HEK293T (cell line): Measurements from ENCODE around the gene RYR1.
"Not testable (repeated sequence)": the region's sequence is repeated elsewhere in the genome, so short reads cannot be mapped to it uniquely, and the experiment has no call there.

Experiments
- CTCF ChIA-PET: fragments of 350-600 bp; formaldehyde crosslinking; extraction: SDS; loops from one replicate; lab custom pipeline; 2021; ENCODE audit warnings: antibody characterized with exemption, inconsistent platforms; lab: Yijun Ruan, JAX
- POLR2A ChIA-PET: fragments of 350-600 bp; formaldehyde crosslinking; extraction: SDS; loops from one replicate; lab custom pipeline; 2020; ENCODE audit warnings: antibody characterized with exemption, inconsistent platforms; lab: Yijun Ruan, JAX
- DNase-seq: peaks from one replicate; pipeline ENCODE4 v3.0.0; 2012; ENCODE audit warnings: mixed read lengths; ENCODE audit errors: extremely low spot score
- ARNT ChIP-seq: fragments of 450-650 bp; IDR thresholded peaks from 2 replicates; pipeline ENCODE4 v1.6.1; 2017; ENCODE audit warnings: mild to moderate bottlenecking
- BHLHE40 ChIP-seq: fragments of 450-650 bp; IDR thresholded peaks from 2 replicates; pipeline ENCODE4 v1.6.1; 2016; ENCODE audit warnings: mild to moderate bottlenecking, moderate library complexity, borderline replicate concordance
- CTBP1 ChIP-seq: fragments of 450-650 bp; IDR thresholded peaks from 2 replicates; pipeline ENCODE4 v1.6.1; 2016; ENCODE audit warnings: borderline replicate concordance
- ELF4 ChIP-seq: fragments of 450-650 bp; IDR thresholded peaks from 2 replicates; pipeline ENCODE4 v1.6.1; 2017; ENCODE audit warnings: antibody characterized with exemption
- FOXA1 ChIP-seq: fragments of 450-650 bp; IDR thresholded peaks from 2 replicates; pipeline ENCODE4 v1.6.1; 2016; ENCODE audit warnings: mild to moderate bottlenecking
- FOXK2 ChIP-seq: fragments of 450-650 bp; IDR thresholded peaks from 2 replicates; pipeline ENCODE4 v1.6.1; 2016; ENCODE audit warnings: mild to moderate bottlenecking
- FOXM1 ChIP-seq: fragments of 450-650 bp; IDR thresholded peaks from 2 replicates; pipeline ENCODE4 v1.6.1; 2017; ENCODE audit warnings: mild to moderate bottlenecking, borderline replicate concordance
- HDGF ChIP-seq: fragments of 450-650 bp; IDR thresholded peaks from 2 replicates; pipeline ENCODE4 v1.6.1; 2017; ENCODE audit warnings: antibody characterized with exemption, borderline replicate concordance
- L3MBTL2 ChIP-seq: fragments of 450-650 bp; conservative IDR thresholded peaks from 2 replicates; pipeline ENCODE4 v1.6.1; 2016; ENCODE audit warnings: mild to moderate bottlenecking
- LEF1 ChIP-seq: fragments of 450-650 bp; IDR thresholded peaks from 2 replicates; pipeline ENCODE4 v1.6.1; 2017; ENCODE audit warnings: mild to moderate bottlenecking, borderline replicate concordance
- NFRKB ChIP-seq: fragments of 450-650 bp; IDR thresholded peaks from 2 replicates; pipeline ENCODE4 v1.6.1; 2016; ENCODE audit warnings: mild to moderate bottlenecking, moderate library complexity
- SP1 ChIP-seq: fragments of 450-650 bp; IDR thresholded peaks from 2 replicates; pipeline ENCODE4 v1.6.1; 2017
- SUZ12 ChIP-seq: fragments of 450-650 bp; IDR thresholded peaks from 2 replicates; pipeline ENCODE4 v1.6.1; 2016; ENCODE audit warnings: mild to moderate bottlenecking
- TARDBP ChIP-seq: fragments of 450-650 bp; IDR thresholded peaks from 2 replicates; pipeline ENCODE4 v1.6.1; 2016
- ZNF384 ChIP-seq: fragments of 450-650 bp; IDR thresholded peaks from 2 replicates; pipeline ENCODE4 v1.6.1; 2016
- TF ChIP-seq, protein P1 (sequence below): fragments of 450-650 bp; IDR thresholded peaks from 2 replicates; pipeline ENCODE4 v1.6.1; 2016

RYR1 gene

GRCh38 chr19:38404858-38405257 lies 28.6 kb upstream of the RYR1 start:
- ChIA-PET CTCF (no interaction called here), POLR2A (interaction anchor here (2.8 kb wide), 1 partner anchor 214 kb away, joined by 18 read pairs; the partner anchor contains the start of genes EIF3K and MAP4K1)
- no peak for DNase-seq
- no peak for TF ChIP-seq ELF4
- no peak for TF ChIP-seq FOXM1
- TF ChIP-seq ARNT, result no peak
- no peak for TF ChIP-seq HDGF
- TF ChIP-seq, protein P1, sequence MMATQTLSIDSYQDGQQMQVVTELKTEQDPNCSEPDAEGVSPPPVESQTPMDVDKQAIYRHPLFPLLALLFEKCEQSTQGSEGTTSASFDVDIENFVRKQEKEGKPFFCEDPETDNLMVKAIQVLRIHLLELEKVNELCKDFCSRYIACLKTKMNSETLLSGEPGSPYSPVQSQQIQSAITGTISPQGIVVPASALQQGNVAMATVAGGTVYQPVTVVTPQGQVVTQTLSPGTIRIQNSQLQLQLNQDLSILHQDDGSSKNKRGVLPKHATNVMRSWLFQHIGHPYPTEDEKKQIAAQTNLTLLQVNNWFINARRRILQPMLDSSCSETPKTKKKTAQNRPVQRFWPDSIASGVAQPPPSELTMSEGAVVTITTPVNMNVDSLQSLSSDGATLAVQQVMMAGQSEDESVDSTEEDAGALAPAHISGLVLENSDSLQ, result no peak
- TF ChIP-seq ZNF384, result no peak
- TF ChIP-seq SUZ12, result no peak
- no peak for TF ChIP-seq TARDBP

DNA sequence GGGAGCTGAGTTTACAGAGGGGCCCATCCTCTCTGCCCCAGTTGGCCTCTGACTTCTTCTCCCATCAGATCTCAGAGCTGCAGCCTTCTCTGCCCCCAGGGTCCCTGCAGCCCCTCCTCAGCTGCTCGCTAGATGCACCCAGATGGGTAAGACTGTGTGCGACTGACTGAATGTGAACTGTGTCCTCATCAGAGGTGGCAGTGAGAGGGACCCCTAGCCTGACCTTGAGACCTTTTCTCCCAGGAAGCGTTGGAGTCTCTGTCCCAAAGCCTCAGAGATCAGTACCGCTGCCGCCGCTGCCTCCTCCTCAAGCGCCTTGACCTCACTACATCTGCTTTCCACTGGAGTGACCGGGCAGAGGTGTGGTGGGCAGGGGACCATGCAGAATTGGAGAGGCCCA lies 28.2 kb upstream of the RYR1 start:
- no peak for DNase-seq
- POLR2A ChIA-PET, result interaction anchor here (2.8 kb wide), 1 partner anchor 213 kb away, joined by 18 read pairs; the partner anchor contains the start of genes EIF3K and MAP4K1
- CTCF ChIA-PET, result no interaction called here
- TF ChIP-seq BHLHE40 (no peak), ELF4 (no peak), FOXA1 (no peak), HDGF (no peak), TARDBP (no peak), L3MBTL2 (no peak), FOXK2 (no peak), ARNT (no peak), LEF1 (no peak), CTBP1 (no peak), ZNF384 (no peak), SUZ12 (no peak), SP1 (no peak), FOXM1 (no peak), NFRKB (no peak)
- TF ChIP-seq, protein P1, result no peak

- ChIA-PET POLR2A (no interaction called here), CTCF (no interaction called here)
- TF ChIP-seq ZNF384 (no peak), FOXK2 (no peak), NFRKB (no peak), FOXA1 (no peak), HDGF (no peak), LEF1 (no peak), TARDBP (no peak), BHLHE40 (no peak), SUZ12 (no peak), ARNT (no peak)
- TF ChIP-seq, protein P1, result no peak
- no peak for DNase-seq
Observed at GRCh38 chr19:38409631-38410133, 23.8 kb upstream of the RYR1 start.

DNA sequence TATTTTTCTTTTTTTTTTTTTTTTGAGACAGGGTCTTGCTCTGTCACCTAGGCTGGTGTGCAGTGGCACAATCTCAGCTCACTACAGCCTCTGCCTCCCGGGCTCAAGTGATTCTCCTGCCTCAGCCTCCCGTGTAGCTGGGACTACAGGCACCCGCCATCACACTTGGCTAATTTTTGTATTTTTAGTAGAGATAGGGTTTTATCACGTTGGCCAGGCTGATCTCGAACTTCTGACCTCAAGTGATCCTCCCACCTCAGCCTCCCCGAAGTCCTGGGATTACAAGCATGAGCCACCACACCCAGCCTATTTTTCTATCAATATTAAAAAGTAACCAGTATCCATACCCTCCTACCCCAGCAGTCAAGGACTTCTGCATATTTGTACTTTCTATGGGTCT lies 23.1 kb upstream of the RYR1 start:
- CTCF ChIA-PET, result interaction anchor here (1.7 kb wide), 1 partner anchor 8 kb away, joined by 4 read pairs; the partner anchor contains the start of gene FAM98C
- POLR2A ChIA-PET, DNase-seq: not testable (repeated sequence)

DNA sequence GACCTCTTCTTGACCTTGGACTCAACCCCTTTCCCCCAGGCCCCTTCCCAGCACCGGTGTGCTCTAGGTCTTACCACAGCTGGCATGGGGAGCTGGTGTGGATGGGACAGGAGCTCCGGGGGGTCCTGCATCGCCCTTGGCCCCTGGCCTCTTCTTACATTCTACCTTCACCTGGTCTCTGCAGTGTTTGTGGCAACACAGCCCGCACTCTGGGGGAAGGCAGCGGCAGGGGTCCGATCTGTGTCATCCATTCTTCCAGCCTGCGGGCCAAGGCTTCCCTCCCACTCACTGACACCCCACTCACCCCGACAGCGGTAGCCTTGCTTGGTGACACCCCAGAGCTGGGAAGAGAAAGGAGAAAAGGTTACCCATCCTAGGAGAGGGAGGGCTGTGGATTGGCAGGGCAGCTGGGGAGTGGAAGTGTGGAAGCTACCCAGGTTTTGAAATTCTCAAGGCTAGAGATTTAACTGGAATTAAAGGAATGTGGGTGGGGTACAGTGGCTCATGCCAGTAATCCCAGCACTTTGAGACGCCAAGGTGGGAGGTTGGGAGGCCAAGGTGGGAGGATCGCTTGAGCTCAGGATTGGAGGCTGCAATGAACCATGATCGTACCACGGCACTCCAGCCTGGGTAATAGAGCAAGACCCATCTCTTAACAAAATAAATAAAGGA lies 22.3 kb upstream of the RYR1 start:
- CTCF ChIA-PET, result interaction anchor here (1.7 kb wide), 1 partner anchor 8 kb away, joined by 4 read pairs; the partner anchor contains the start of gene FAM98C
- TF ChIP-seq NFRKB (no peak), BHLHE40 (no peak), TARDBP (no peak), LEF1 (no peak), ZNF384 (no peak), SUZ12 (no peak), CTBP1 (no peak), ELF4 (no peak), L3MBTL2 (no peak), FOXM1 (no peak), HDGF (no peak)
- TF ChIP-seq, protein P1, result no peak
- POLR2A ChIA-PET, result no interaction called here
- no peak for DNase-seq

DNA sequence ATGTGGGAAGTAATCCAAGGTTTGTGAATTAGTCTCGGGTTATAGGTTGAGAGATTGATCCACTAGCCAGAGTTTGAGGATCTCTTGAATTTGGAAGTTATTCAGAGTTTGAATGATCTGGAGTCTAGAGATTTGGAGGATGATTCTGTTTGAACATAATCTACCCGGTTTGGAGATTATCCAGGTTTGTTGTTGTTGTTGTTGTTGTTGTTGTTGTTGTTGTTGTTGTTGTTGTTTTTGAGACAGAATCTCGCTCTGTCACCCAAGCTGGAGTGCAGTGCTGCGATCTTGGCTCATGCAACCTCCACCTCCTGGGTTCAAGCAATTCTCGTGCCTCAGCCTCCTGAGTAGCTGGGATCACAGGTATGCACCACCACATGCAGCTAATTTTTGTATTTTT lies 21.6 kb upstream of the RYR1 start:
- POLR2A ChIA-PET, DNase-seq: not testable (repeated sequence)
- CTCF ChIA-PET, result interaction anchor here (1.7 kb wide), 1 partner anchor 9 kb away, joined by 4 read pairs; the partner anchor contains the start of gene FAM98C
